Activated CD8-positive, alpha-beta memory T cell treated with anti-CD3 and anti-CD28 coated beads, Interleukin-2, amount 50 U/mL, for 1 hour (primary cell): Measurements from ENCODE around the gene SRC.

ENCODE experiments used
- DNase-seq: peaks from one replicate; pipeline ENCODE4 v3.0.0-alpha.2; 2020; ENCODE audit errors: extremely low read depth

The SRC gene

DNA sequence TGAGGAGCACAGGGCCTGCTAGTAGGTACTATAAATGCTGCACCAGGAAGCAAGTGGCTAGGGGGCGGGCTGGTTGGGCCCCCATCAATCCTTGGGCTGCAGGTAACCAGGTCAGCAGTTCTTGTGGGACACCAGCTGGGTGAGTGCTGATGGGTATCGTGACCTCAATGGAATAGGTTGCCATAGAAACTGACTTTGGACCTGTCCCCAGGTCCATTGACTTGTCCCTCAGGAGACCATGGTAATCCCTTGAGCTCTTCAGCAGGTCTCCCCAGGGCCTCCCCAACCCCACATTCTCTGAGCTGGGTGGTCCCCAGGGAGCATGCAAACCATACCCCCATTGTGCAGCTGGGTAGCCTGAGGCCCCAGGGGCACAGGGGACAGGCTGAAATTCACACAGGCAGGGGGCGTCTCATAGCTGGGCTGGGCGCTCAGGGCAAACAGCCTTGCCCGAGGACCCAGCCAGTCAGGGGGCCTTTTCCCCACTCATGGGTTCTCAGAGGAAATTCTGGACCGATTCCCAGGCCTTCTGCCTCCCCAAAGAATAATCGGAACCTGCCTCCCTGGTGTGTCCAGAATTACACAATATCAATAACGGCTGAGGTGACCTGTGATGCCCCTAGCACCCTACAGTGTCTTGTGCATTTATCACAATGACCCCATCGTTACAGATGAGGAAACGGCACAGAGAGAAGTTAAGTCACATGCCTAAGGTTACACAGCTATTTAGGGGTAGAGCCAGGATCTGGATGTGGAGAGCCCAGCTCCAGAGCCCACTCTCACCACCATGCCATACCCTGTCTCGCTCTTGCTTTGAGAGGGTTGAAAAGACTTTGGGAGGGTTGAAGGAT is 35.9 kb downstream of the SRC start:
- DNase-seq = no peak

DNA sequence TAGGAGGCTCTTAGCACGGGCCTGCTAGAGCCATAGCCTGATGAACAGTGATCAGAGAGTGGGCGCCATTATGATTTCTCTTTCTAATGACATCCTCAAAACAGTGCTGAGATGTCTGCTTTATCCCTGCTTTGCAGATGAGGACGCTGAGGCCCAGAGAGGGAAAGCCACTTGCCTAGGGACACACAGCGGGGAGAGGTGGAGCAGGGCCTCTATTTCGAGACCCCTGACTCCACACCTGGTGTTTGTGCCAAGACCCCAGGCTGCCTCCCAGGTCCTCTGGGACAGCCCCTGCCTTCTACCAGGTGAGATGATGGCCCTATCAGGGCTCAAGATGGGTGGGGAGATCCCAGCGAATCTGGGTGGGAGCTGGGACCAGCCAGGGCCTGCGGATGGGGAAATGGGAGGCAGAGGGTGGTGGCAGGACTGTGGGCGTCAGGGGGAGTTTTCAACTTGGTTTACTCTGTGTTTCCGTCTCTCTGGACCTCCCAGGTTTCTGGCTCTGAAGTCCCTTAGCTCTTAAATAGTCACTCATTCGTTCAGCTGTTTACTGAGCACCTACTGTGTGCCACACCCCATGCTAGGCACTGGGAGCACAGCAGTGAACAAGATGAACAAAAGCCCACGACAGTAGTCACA is 36.7 kb downstream of the SRC start:
- DNase-seq = no peak

DNA sequence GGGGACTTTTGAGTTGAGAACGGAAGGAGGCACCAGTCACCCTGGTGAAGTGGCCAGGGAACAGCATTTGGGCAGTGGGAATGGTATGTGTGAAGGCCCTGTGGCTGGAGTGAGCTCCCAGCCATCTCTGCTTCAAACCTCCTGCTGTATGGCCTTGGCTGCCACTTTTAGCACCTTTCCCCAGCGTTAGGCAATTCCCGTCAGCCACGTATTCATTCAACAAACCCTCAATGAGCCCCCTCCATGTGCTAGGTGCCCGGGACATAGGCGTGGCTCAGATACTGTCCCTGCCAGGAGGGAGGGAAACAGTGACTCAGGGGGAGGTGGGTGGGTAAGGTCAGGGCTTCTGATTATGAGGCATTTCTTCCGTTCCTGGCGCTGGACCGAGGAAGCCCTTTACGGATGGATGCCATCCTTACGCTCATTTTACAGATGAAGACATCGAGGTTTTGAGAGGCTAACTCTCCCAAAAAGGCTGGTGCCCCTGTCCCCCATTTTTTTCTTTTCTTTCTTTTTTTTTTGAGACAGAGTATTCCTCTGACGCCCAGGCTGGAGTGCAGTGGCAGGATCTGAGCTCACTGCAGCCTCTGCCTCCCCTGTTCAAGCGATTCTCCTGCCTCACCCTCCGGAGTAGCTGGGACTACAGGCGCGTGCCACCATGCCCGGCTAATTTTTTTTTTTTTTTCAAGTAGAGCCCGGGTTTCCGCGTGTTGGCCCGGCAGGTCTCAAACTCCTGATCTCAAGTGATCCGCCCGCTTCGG is 37.5 kb downstream of the SRC start:
- DNase-seq = no peak

DNA sequence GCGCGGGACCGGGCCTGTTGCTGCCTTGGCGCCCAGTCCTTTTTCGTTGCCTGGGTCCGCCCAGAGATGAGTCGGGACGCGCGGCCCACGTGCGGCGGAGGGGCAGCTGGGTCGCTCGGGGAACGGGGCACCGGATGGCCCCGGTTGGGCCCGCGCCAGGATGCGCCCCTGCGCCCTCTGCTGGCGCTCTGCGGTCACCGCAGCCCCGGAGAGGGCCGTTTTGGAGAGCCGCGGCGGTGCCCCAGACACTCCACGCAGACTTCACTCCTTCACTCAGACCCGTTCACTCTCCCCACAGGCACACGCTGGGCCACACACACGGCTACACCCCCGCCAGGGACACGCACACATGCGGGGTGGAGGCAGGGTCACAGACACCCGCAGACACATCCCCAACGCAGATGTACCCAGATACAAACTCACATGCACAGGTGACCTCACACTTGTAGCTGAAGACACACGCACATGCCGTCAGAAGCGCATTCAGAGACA is 38.8 kb downstream of the SRC start:
- peak; percentile 28 for DNase-seq

DNA sequence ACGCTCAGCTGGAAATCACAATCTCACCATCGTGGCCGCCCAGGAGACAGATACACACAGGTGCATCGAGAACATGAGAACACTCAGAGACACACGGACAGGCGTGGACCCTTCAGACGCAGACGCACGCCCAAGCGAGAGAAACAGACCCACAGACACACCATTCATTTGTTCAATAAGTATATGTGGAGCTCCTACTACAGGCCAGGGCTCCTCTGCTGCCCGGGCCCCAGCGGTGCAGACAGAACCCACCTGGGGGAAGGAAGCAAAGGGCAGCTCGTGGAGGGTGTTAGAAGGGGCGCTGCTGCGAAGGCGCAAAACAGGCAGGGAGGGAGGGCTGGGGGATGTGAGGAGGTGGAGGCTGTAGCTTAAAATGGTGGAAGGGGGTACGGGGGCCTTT is 39.2 kb downstream of the SRC start:
- no peak for DNase-seq

DNA sequence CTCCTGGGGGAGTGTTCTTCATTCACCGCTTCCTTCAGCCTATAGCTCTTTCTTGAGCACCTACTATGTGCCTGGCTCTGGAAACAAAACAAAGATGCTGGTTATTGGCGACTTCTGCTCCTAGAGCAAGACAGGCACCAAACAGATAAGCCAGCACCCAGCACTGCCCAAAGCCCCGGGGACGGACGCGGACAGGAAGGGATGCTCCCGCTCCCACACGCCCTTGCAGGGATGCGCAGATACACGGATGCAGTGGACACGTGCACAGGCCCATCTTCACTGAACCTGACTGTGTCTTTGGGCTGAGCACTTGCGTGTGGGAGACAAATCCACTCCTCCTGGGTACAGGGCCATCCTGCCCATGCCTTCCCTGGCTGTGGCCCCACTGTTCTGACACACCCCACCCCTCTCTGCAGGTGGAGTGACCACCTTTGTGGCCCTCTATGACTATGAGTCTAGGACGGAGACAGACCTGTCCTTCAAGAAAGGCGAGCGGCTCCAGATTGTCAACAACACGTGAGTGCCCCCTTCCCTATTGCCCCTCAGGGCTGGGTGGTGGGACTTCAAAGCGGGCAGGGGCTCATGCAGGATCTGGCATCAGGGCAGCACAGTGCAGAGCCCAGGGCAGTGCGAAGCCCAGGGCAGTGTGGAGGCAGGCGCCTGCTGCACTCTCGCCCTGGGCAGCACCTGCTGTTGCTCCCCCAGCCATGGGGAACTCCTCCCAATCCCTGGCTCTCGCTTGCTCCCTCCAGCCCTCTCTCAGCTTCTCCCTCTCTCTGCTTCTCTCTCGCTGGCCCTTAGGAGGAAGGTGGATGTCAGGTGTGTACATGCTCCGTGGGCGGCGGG is 39.9 kb downstream of the SRC start:
- no peak for DNase-seq

DNA sequence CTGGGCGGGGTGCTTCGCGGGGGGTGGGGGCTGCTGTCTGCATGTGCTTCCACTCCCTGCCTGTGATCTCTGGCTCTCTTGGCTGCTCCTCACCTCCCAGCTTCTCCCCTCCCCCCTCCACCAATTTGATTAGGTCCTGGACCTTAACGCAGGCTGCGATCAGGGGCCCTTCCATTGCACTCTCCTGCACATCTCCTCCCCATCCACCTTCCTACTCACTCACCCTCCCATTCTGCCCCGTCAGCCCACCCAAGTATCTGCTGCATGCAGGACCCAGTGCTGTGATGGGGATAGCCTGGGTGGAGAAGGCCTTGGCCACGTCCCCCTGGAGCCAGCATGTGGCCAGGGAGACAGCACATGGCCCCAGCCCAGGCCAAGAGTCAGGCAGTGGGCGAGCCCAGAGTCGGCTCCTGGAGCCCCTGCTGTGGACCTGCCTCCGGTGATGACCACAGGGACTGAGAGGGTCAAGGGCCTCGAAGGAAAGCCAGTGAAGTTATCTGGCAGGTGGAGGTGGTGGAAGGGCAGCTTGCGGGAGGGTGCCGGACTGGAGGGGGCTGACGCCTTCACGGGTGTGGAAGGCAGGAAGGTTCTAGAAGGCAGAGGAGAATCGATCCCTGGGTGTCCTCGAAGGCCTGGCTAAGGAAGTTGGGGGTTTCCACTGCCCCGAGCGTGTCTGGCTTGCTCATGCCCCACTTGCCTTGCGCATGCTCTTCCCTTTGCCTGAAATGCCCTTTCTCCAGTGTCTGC is 40.7 kb downstream of the SRC start:
- no peak for DNase-seq

DNA sequence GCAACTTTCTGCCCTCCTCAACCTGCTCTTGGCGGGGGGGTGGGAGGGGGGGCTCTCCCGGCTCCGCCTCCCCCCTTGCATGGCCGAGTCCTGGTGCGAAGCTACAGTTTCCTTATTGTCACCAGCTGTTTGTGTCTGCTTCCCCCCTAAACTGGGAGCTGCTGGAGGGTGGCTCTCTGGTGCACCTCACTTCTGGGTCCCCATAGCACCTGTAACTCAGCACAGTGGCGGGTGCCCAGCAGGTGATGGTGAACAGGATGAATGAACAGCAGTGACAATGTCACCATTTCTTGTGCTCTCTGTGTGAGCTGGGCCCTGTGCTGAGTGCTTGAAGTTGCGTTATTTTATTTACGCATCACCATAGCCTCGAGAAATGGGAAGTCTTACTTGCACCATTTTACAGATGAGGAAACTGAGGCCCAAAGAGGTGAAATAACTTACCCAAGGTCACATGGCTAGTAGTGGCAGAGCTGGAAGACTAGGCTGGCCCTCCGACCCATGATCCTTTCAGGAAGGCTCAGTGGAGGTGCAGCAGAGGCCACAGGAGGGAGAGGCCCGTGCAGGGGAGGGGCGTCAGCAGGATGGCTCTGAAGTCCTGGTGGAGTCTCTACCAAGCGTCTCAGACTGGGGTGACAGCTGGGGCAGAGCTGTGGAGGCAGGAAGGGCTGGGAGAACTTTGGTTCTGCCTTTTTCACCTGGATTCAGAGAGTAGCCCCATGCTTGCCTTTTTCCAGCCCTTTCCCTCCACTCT is 41.8 kb downstream of the SRC start:
- no peak for DNase-seq

DNA sequence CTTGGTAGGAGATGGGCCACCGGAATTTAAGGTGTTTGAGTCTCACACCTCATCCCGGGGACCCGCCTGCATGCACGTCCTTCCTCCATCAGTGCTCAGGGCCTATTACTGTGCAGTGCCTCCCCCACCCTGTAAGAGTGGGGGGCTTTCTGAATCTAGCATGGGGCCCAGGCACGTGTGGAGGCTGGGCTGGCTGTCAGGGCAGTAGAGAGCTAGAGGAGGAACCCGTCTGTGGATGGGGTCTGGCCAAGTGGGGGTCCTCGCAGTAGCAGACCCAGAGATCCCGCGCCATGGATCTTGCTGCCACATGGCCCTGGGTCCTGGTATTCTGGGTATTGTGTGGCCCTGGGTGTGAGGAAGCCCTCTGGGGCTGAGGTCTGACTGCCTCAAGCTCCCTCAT is 42.9 kb downstream of the SRC start:
- no peak for DNase-seq

DNA sequence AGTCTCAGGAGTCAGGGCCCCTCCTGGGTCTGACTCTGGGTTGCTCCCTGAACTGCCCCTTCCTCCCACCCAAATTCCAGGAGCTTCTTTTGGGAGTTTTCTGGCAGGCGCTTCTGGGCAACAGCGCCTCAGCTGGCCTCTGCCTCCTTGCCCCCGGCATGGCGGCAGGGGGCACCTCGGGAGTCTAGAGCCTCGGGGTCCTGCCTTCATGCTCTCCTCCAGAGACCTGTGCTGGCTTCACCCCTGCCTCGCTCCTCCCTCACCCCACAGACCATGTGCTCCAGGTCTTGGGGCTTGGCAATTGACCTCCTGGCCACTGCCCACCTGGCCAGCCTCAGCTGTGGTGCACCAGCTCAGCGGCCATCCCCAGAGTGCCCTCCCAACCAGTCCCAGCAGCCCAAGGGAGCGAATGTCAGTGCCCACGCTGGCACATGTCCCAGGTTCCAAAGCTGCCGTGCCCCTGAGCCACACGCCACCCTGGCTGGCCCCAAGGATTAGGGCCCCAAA is 43.4 kb downstream of the SRC start:
- DNase-seq = no peak

DNA sequence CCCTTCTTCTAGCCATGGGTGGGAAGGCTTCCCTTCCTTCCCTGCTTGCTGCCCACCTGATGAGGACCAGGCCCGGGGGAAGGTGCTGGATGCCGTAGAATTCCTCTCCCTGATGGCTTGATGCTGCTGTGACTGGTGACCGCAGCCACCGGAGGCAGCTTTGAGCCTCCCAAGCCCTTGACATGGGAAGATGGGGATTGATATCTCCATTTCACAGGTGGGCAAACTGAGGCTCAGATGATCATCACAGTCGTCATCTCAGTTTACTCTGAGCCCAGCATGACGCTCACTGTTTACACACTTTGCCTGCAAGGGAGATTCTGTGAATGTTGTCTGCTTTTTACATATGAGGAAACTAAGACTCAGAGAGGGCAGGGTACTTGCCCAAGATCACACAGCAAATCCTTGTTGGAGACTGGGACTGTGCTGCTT is 43.9 kb downstream of the SRC start:
- no peak for DNase-seq

DNA sequence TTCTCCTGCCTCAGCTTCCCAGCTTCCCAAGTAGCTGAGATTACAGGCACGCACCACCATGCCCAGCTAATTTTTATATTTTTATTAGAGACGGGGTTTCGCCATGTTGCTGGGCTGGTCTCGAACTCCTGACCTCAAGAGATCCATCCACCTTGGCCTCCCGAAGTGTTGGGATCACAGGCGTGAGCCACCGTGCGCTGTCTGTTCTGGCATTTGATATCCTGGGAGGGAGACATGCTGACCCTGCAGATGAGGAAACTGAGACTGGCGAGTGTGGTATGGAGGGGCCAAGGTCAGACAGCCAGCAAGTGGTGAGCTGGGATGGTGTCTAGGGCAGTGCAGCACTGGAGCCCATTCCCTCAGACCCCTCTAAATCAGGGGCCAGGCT is 44.6 kb downstream of the SRC start:
- no peak for DNase-seq

DNA sequence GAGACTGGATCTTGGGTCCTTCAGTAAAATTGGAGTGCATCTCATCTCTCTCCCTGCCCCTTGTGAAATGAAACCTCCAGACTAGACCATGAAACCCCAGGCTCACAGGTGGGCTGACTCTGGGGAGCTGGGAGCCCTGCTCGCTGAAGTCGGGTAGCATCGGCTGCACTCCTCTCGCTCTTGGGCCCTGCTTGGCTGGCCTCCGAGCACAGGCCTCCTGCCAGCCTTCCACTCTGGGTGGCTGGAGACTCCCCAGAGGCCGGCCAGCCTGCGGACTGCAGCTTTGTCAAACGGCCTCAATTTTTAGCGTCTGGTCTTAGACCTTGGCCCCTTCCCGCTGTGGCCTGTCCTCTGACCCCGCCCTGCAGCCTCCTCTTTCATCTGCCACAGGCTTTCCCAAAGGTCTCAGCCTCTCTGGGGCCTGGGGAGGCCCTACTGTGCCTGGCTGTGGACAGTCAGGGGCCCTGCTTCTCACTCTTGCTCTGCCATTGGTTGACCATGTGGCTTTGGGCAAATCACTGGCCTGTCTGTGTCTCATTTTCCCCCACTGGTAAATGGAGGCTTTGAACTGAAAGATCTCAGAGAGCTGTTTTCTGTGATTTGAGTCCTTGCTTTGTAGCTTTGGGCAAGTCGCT is 45.1 kb downstream of the SRC start:
- DNase-seq = no peak

DNA sequence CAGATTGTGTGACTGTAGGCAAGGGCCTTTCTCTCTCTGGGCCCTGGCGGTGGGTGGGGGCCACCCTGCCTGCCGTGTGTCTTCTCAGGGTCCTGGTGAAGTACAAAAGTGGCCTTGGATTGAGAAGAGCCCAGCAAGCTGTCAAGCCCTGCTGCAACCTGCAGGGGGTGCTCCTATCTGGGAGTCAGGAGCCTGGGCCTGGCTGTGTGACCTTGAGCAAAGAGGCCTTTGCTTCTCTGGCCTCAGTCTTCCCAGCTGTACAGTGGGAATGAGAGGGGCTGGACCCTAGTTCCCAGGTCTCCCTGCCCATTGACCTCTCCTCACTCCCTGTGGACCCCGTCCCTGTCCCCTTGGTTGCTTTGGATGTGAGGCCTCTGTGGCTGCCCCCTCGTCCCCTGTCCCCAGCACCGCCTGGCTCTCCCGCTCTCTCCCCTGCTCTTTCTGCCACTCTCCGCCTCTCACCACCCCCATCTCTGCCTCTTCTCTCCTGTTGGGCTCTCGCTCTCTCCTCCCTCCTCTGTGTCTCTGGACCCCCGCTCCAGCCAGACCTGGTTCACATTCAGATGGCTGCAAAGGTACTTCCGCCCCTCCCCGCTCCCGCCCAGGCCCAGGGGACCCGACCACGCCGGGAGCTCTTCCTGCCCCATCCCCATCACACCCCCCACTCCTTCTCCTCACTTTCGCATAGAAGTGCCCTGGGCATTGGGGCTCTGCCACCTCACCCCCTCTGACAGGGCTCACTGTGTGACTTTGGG is 46.7 kb downstream of the SRC start:
- DNase-seq = no peak

DNA sequence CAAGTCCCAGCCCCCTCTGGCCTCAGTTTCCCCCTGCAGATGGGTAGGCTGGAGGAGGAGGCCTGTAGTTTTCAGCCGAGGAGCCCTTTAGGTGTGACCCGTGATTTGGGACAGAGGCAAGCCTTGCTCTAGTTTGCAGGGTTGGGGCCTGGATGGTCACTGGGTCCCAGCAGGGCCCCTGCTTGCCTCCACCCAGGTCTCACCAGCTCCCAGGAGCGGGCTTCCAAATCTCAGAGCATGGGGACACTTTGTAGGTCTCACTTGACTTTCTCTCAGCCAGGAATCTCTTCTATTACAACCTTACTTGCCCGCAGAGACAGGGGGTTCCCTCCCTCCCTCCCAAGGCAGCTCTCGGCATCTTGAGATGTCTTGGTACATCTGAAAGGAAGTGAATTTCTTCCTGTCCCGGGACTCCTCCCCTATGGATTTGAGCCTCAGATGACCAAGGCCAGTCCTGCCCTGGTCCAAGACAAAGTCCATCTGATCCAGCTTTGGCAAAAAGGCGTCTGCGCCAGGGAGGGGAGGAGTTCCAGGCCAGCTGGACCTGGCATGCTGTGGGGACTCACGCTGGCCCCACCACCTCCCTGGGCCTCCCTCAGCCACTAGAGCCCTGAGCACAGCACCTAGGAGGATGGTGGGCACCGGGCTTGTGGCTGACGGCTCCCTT is 47.4 kb downstream of the SRC start:
- no peak for DNase-seq

DNA sequence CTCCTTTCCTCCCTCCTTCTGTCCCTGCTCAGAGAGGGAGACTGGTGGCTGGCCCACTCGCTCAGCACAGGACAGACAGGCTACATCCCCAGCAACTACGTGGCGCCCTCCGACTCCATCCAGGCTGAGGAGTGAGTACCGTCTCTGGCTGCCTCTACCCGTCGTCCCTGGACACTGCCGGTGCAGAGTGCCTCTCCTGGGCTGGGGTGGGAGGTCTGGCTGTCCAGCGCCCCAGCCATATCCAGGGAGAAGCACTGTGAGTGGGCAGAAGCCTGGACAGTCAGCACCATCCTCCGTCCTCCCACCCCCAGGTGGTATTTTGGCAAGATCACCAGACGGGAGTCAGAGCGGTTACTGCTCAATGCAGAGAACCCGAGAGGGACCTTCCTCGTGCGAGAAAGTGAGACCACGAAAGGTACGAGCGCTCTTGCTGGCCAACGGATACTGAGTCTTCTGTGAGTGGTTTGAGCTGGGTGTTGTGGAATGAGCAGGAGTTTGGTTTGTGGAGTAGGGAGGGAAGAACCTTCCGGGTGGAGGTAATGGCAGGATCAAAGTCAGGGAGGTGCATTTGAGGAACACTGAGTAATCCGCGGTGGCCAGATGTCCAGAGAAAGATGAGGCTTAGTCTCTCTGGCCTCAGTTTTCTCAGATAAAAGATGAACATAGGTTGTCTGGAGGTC is 48.1 kb downstream of the SRC start:
- no peak for DNase-seq

DNA sequence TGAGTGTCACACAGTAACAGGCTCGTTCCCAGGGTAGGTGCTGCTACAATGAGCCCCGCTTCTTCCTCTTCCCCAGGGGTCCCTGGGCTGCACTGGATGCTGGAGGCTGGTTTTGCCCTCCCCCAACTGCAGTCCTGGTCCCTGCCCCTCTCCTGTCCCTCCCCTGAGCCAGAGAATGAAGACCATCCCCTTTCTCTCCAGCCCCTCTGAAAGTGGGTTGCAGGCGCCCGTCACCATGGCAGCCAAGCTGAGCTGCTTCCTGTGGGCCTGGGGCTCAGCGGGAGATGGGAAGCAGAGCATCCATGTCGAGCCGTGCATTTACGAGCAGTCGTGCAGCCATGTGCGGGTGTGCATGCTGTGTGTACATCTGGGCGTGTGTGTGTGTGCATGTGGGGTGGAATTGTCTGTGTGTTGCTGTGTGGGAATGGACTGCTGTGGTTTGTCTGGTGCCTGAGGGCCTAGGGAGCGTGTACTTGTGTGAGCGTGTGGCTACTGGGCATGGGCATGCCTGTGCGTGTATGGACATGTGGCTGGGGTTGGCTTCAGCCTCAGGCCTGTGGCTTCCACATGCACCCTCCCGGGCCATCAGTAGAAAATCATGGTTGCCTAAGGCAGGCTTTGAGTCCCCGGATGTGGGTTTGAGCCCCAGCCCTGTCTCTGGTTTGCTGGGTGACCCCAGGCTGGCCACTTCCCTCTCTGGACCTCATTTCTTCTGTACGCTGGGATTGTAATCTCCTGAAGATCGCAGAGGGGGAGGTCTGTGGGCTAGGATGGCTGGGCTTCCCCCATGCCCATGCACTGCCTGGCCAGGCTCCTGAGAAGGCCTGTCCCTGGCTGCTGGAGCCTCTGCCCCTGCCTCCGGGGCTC is 48.8 kb downstream of the SRC start:
- no peak for DNase-seq
